PFSK-1 (cell line): ENCODE measurements around the gene PRR23A.

Experiments used
- FOXP2 ChIP-seq: optimal IDR thresholded peaks from 2 replicates; pipeline ENCODE3; 2011; ENCODE audit warnings: borderline replicate concordance, control low read depth, inconsistent platforms; ENCODE audit not compliant: insufficient read depth; ENCODE audit errors: extremely low read length, extremely low read depth
- POLR2AphosphoS5 ChIP-seq: IDR thresholded peaks from 2 replicates; pipeline ENCODE4 v1.6.1; 2012; ENCODE audit warnings: low read depth, mild to moderate bottlenecking, control low read depth, low read length, moderate library complexity
- SIN3A ChIP-seq: IDR thresholded peaks from 2 replicates; pipeline ENCODE4 v1.6.1; 2012; ENCODE audit warnings: mild to moderate bottlenecking, low read length, moderate library complexity, borderline replicate concordance; ENCODE audit not compliant: insufficient read depth
- TAF1 ChIP-seq: IDR thresholded peaks from 2 replicates; pipeline ENCODE4 v1.6.1; 2012; ENCODE audit warnings: low read length, control low read depth, borderline replicate concordance; ENCODE audit not compliant: insufficient read depth
- TF ChIP-seq, protein P1 (sequence below), 2 experiments: IDR thresholded peaks; 2 replicates each; pipeline versions ENCODE4 v1.6.1 to v1.8.0; 2011 to 2012; ENCODE audit warnings: low read depth in 2 of 2, low read length in 2 of 2, control low read depth in 1 of 2, inconsistent platforms in 1 of 2, mild to moderate bottlenecking in 1 of 2, moderate library complexity in 1 of 2; ENCODE audit not compliant: insufficient read depth in 1 of 2

The PRR23A gene

DNA sequence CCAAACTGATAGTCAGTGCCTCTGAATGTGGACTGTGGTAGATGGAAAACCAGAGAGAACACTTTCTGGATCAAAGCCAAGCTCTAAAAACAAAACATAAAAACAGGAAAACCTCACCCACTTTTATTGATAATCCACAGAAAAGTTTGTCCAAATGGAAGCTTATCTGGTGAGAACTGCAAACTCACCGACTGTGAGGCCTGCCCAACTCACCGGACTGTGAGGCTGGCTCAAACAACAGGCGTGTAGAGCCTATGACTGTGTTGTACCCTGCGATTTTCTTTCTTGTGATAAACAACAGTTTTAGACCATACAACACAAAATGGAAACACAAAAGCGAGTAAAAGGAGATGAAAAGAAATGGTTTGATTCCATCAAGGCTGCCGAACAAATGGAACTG, 31.4 kb upstream of the PRR23A start:
- TF ChIP-seq, protein P1, sequence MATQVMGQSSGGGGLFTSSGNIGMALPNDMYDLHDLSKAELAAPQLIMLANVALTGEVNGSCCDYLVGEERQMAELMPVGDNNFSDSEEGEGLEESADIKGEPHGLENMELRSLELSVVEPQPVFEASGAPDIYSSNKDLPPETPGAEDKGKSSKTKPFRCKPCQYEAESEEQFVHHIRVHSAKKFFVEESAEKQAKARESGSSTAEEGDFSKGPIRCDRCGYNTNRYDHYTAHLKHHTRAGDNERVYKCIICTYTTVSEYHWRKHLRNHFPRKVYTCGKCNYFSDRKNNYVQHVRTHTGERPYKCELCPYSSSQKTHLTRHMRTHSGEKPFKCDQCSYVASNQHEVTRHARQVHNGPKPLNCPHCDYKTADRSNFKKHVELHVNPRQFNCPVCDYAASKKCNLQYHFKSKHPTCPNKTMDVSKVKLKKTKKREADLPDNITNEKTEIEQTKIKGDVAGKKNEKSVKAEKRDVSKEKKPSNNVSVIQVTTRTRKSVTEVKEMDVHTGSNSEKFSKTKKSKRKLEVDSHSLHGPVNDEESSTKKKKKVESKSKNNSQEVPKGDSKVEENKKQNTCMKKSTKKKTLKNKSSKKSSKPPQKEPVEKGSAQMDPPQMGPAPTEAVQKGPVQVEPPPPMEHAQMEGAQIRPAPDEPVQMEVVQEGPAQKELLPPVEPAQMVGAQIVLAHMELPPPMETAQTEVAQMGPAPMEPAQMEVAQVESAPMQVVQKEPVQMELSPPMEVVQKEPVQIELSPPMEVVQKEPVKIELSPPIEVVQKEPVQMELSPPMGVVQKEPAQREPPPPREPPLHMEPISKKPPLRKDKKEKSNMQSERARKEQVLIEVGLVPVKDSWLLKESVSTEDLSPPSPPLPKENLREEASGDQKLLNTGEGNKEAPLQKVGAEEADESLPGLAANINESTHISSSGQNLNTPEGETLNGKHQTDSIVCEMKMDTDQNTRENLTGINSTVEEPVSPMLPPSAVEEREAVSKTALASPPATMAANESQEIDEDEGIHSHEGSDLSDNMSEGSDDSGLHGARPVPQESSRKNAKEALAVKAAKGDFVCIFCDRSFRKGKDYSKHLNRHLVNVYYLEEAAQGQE (IDR thresholded peaks at IDR 0.05; ENCODE audit: insufficient read depth in 1 of 2, low read depth in 2 of 2, low read length in 2 of 2) = no peak
- no peak for TF ChIP-seq POLR2AphosphoS5

DNA sequence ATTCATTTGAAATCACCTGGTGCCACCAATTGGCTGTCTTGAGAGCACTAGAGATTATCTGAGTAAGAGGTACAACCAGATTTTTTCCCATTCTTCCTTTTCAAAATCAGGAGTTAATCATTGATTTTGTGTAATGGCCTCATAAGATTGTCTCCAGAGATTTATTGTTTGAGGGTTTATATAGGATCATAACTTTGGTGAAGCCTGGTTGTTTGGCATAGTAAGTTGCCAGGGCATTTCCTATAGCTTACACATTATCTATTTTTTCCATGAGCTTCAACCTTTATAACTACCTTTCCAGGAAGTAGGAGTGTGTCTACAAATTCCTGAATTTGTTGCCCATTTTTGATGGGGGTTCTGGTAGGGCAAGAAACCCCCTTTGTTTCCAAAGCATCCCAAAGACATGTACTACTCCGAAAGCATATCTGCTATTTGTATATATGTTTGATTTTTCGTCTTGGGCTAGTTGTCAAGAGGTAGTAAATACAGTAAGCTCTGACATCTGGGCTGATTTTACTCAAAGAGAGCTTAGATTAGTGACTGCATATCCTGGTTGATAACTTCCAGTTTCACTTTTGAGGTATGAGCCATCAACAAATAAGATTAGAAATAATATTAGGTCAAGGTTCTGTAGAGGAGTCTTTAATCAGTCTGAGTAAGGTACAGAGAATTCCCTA, 26.4 kb upstream of the PRR23A start:
- TF ChIP-seq TAF1 (no peak), FOXP2 (no peak), SIN3A (no peak), POLR2AphosphoS5 (no peak)
- TF ChIP-seq, protein P1 (IDR thresholded peaks at IDR 0.05; ENCODE audit: insufficient read depth in 1 of 2, low read depth in 2 of 2, low read length in 2 of 2) = no peak

DNA sequence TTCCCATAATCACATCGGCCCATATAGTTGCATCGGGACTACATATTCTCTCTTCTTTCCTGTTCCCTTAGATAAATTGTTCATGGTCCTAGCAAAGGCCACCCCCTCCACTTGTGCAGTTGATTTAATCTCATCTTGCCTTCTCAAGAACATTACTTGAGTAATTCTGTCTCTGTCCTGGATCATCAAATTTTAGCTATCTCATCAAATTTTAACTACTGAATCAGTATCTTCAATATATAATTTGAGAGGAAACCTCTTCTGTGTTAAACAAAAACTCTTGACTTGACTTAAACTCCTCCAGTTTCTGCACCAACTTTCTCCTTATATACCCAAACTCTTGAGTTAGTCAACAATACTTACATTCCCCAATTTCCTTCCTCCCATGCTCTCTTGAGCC, 18.9 kb upstream of the PRR23A start:
- TF ChIP-seq FOXP2 = no peak
- no peak for TF ChIP-seq TAF1
- TF ChIP-seq POLR2AphosphoS5 = no peak
- no peak for TF ChIP-seq SIN3A
- TF ChIP-seq, protein P1 (IDR thresholded peaks at IDR 0.05; ENCODE audit: insufficient read depth in 1 of 2, low read depth in 2 of 2, low read length in 2 of 2) = no peak

DNA sequence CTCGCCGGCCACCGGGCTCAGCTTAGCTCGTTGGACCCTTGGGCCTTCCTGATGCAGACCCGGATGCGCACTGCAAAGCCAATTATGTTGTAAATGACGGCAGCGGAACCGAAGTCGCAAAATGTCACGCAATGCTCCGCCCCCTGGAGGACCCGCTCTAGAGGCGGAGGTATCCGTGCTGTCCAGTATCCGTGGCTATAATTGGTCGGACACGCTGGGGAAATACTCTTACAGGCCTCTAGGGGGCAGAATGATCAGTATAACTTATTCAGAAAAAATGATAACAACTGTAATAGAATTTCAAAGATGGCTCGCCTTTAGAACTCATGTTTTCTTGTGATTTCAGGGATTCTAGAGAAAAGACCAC, 14.8 kb upstream of the PRR23A start, which contains the start of gene PRR23B:
Gene PRR23B, minus strand, starts transcription at position 59 of the 367 bp plus-strand sequence. CDS start 265 bp downstream, outside the sequence.
- TF ChIP-seq, protein P1 (IDR thresholded peaks at IDR 0.05; ENCODE audit: insufficient read depth in 1 of 2, low read depth in 2 of 2, low read length in 2 of 2) = no peak
- no peak for TF ChIP-seq SIN3A

DNA sequence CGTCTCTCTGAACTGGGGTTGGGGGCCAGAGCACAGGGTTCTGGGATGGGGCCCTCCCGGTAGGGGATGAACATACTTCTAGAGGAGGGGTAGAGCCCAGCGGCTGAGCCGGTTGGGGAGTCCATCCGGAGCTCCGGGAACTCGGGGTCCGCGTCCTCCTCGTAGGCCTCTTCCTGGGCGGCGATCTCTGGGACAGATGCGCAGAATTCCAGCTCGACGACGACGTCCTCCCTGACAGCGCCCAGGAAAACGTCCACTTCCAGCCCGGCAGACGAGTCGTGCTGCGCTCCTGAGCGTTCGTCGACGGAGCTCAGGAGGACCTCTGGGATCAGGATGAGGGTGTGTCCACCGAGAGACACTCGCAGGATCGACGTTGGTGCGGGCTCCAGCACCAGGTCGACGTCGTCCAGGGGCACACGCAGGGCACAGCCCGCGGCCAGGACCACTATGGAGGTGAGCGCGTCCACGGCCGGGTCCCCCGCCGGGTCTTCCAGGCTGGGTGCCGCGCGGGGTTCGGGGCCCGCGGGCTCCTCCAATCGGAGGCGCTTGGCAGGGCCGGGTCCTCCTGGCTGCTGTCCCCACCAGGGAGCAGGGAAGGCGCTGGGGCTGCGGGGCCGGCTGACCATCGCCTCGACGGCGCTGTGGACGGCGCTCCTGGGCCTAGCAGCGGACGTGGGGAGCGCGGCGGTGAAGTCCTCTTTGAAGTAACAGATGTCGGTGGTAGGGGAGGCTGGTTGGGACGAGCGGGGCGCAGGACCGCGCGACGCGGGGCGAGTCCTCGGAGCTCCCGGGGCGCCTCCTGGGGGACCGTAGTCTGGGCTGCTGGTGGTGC, 14.2 kb upstream of the PRR23A start:
- TF ChIP-seq FOXP2 = no peak
- no peak for TF ChIP-seq TAF1
- TF ChIP-seq POLR2AphosphoS5 = no peak
- TF ChIP-seq, protein P1 (IDR thresholded peaks at IDR 0.05; ENCODE audit: insufficient read depth in 1 of 2, low read depth in 2 of 2, low read length in 2 of 2) = no peak
- no peak for TF ChIP-seq SIN3A
